Mesothelial cell of epicardium (in vitro differentiated cells): ENCODE results near the gene ACOXL. TPM values are rescaled to one million over a fixed set of nuclear protein-coding genes. Genes with fewer than 3 reads are reported as not detected.

ENCODE experiments used
- DNase-seq, 2 experiments: peaks; one replicate each; pipeline ENCODE4 v3.0.0; 2021; ENCODE audit warnings: low spot score in 2 of 2; ENCODE audit not compliant: unreplicated experiment in 2 of 2
- H3K27ac Mint-ChIP-seq: 2 replicates; pipeline ENCODE4 v1.8.0; 2021; ENCODE audit warnings: mixed read lengths
- H3K27me3 Mint-ChIP-seq: 2 replicates; pipeline ENCODE4 v1.8.0; 2021; ENCODE audit warnings: low read depth, mixed read lengths
- H3K36me3 Mint-ChIP-seq: 2 replicates; pipeline ENCODE4 v1.8.0; 2021; ENCODE audit warnings: mixed read lengths
- H3K4me1 Mint-ChIP-seq: 2 replicates; pipeline ENCODE4 v1.8.0; 2021; ENCODE audit warnings: mixed read lengths
- H3K4me3 Mint-ChIP-seq: 2 replicates; pipeline ENCODE4 v1.8.0; 2021; ENCODE audit warnings: mild to moderate bottlenecking, moderate library complexity, mixed read lengths
- H3K9me3 Mint-ChIP-seq: 2 replicates; pipeline ENCODE4 v1.8.0; 2021; ENCODE audit warnings: mixed read lengths
- total RNA-seq: library from RNA; stranded (reverse); gene quantifications from 3 replicates; pipeline ENCODE4 v1.2.1, GENCODE V29; 2021
- TF ChIP-seq, protein P1 (sequence below): fragments of 200-600 bp; sonication (generic); IDR thresholded peaks from one replicate; pipeline ENCODE4 v1.5.0; 2021; ENCODE audit warnings: antibody characterized with exemption; ENCODE audit not compliant: unreplicated experiment

ACOXL gene
- total RNA-seq, 1 donor from 2014 or later, result 0.20 TPM

DNA sequence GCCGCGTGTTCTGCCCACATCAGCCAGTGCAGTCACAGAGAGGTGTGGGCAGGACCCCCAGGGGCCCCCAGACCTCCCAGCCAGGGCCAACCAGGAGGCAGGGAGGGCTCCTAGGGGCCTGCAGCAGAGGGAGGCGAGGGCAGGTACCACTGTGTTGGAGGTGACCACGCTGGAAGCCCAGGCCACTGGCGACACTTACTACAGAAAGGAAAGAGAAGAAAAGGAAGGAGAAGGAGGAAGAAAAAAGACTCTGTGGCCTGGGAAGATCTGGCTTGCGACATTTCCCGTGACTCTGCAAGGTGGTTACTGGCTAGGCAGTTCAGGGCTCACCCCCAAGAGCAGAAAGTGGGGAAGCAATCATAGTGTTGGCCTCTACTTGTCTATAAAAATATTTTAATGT, 290.3 kb downstream of the ACOXL start:
- H3K36me3 Mint-ChIP-seq, result no peaks in the 10 kb centered on the region
- no peak overlapping the region for H3K27ac Mint-ChIP-seq
- TF ChIP-seq, protein P1, sequence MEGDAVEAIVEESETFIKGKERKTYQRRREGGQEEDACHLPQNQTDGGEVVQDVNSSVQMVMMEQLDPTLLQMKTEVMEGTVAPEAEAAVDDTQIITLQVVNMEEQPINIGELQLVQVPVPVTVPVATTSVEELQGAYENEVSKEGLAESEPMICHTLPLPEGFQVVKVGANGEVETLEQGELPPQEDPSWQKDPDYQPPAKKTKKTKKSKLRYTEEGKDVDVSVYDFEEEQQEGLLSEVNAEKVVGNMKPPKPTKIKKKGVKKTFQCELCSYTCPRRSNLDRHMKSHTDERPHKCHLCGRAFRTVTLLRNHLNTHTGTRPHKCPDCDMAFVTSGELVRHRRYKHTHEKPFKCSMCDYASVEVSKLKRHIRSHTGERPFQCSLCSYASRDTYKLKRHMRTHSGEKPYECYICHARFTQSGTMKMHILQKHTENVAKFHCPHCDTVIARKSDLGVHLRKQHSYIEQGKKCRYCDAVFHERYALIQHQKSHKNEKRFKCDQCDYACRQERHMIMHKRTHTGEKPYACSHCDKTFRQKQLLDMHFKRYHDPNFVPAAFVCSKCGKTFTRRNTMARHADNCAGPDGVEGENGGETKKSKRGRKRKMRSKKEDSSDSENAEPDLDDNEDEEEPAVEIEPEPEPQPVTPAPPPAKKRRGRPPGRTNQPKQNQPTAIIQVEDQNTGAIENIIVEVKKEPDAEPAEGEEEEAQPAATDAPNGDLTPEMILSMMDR, result no peak
- DNase-seq, result no peak
- no peaks in the 10 kb centered on the region for H3K4me1 Mint-ChIP-seq
- H3K4me3 Mint-ChIP-seq, result no peak overlapping the region
- H3K9me3 Mint-ChIP-seq, result peaks cover 4% of the 10 kb centered on the region
- peaks cover 46% of the 10 kb centered on the region for H3K27me3 Mint-ChIP-seq

DNA sequence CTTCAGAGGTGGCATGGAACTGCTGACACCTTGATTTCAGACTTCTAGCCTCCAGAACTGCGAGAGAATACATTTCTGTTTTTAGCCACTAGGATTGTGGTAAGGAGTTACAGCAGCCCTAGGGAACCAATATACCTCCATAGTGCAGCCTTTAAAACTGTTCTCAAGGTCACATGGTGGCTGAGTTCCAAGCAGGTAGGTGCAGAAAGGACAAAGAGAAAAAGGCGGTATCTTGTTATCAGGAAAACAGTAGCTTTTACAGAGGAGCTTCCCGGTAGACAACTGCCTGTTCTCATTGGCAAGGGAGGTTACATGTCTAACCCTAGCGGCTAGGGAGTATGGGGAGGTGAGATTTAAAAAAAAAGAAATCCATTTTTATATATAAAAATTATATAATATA, 292.1 kb downstream of the ACOXL start:
- Mint-ChIP-seq H3K4me1 (no peaks in the 10 kb centered on the region), H3K9me3 (peaks cover 4% of the 10 kb centered on the region), H3K4me3 (no peak overlapping the region), H3K27me3 (peaks cover 43% of the 10 kb centered on the region), H3K36me3 (no peaks in the 10 kb centered on the region), H3K27ac (no peak overlapping the region)
- TF ChIP-seq, protein P1, result no peak
- DNase-seq, result no peak

DNA sequence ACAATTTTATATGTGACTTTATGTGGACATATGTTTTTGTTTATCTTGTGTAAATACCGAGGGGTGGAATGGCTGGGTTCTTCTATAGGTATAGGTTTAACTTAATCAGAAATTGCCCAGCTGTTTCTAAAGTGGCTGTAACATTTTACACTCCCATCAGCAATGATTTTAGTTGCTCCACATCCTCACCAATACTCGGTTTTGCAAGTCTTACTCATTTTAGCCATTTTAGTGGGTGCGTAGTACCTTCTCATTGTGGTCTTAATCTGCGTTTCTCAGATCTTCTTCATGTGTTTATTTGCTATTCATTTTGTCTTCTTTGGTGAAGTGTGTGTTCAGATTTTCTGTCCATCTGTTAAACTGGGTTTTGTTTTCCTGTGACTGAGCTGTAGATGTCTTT, 292.9 kb downstream of the ACOXL start:
- peaks cover 4% of the 10 kb centered on the region for H3K9me3 Mint-ChIP-seq
- no peaks in the 10 kb centered on the region for H3K36me3 Mint-ChIP-seq
- peaks cover 39% of the 10 kb centered on the region for H3K27me3 Mint-ChIP-seq
- H3K4me3 Mint-ChIP-seq, result no peak overlapping the region
- no peak overlapping the region for H3K27ac Mint-ChIP-seq
- H3K4me1 Mint-ChIP-seq, result peaks cover 7% of the 10 kb centered on the region
- no peak for DNase-seq
- TF ChIP-seq, protein P1, result no peak

DNA sequence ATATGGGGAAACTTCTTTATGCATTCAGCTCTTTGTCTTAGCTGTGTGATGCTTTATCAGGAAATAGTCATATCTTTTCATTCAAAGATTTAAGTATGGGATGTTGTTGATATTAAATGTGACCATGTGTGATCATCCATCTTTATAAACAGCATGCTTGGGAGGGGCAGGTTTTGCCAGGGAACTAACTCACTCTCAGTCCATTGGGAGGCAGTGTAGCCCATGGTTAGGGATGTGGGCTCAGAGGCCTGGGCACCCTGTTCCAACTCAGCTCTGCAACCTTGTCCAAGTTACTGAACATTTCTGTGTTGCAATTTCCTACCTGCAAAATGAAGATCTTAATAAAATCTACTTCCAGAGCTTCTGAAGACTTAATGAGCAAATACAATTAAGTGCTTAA, 296.3 kb downstream of the ACOXL start:
- Mint-ChIP-seq H3K9me3 (peaks cover 4% of the 10 kb centered on the region), H3K27ac (no peak overlapping the region), H3K27me3 (peaks cover 36% of the 10 kb centered on the region), H3K36me3 (no peaks in the 10 kb centered on the region), H3K4me1 (peaks cover 35% of the 10 kb centered on the region), H3K4me3 (no peak overlapping the region)
- TF ChIP-seq, protein P1, result no peak
- DNase-seq, result no peak

DNA sequence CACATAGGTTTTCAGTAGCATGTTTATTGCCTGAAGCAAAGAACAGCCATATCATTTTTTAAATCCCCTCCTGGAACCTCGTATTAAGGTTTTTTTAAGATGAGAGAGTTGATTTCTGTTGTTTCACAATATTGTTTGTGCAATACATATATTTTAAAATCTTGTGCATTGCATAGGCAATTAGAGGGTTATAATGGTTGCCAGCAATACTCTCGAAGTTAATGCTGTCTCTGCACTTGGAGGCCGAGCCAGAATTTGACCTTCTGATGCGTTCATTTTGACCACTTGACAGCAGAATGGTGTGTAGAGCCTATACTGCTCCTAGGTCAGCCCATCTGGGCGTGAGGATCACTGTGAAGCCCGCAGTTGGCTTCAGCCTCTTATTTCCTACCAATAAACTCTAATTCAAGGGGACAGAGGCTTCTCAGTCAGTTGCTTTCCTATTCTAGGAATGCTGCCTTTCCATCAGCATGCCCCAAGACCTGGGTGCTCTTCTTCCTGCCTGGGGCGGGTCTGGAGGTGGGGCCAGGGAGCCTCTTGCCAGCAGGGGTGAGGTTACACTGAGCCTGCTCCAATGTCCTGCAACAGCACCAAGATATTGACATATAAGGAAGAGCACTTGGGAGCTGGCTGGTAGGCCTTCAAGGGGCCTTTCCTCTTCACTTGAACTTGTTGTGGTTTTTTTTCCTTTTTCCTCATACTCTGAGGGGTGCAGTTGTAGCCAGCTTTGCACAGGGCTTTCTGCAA, 297.0 kb downstream of the ACOXL start:
- Mint-ChIP-seq H3K27me3 (peaks cover 36% of the 10 kb centered on the region), H3K4me3 (no peak overlapping the region), H3K9me3 (peaks cover under 1% of the 10 kb centered on the region), H3K27ac (no peak overlapping the region), H3K36me3 (no peaks in the 10 kb centered on the region), H3K4me1 (peaks cover 38% of the 10 kb centered on the region)
- TF ChIP-seq, protein P1, result no peak
- DNase-seq, result no peak
